Mesenchymal stem cell (in vitro differentiated cells and primary cell): ENCODE measurements around the gene BAHCC1.
A peak's percentile ranks its signal among the peaks of the same experiment; 100 is the strongest.

Experiments
- DNase-seq: peaks from one replicate; pipeline ENCODE4 v3.0.0-alpha.2; 2013
- H2AFZ ChIP-seq: one replicate; pipeline ENCODE4 v1.6.1; 2013; ENCODE audit warnings: low read depth, mild to moderate bottlenecking, control low read depth, inconsistent platforms, low read length, moderate library complexity
- H2AK5ac ChIP-seq: 2 replicates; pipeline ENCODE4 v1.6.1; 2013; ENCODE audit warnings: low read length, moderate library complexity, mild to moderate bottlenecking, inconsistent platforms; ENCODE audit not compliant: severe bottlenecking
- H2BK120ac ChIP-seq: one replicate; pipeline ENCODE4 v1.6.1; 2013; ENCODE audit warnings: low read depth, mild to moderate bottlenecking, inconsistent platforms, low read length, moderate library complexity
- H2BK12ac ChIP-seq, 2 experiments: one replicate each; pipeline ENCODE4 v1.6.1; 2013; ENCODE audit warnings: inconsistent platforms in 2 of 2, low read length in 2 of 2, mild to moderate bottlenecking in 2 of 2, moderate library complexity in 2 of 2, control low read depth in 1 of 2
- H2BK15ac ChIP-seq: one replicate; pipeline ENCODE4 v1.6.1; 2013; ENCODE audit warnings: mild to moderate bottlenecking, low read depth, inconsistent platforms; ENCODE audit not compliant: poor library complexity, severe bottlenecking
- H2BK5ac ChIP-seq: 2 replicates; pipeline ENCODE4 v1.6.1; 2013; ENCODE audit warnings: low read depth, mild to moderate bottlenecking, low read length, control low read depth, inconsistent platforms; ENCODE audit not compliant: poor library complexity, severe bottlenecking
- H3K14ac ChIP-seq, 2 experiments: one replicate each; pipeline ENCODE4 v1.6.1; 2013; ENCODE audit warnings: inconsistent platforms in 2 of 2, low read length in 2 of 2, control low read depth in 1 of 2, mild to moderate bottlenecking in 1 of 2, moderate library complexity in 1 of 2
- H3K18ac ChIP-seq, 2 experiments: one replicate each; pipeline ENCODE4 v1.6.1; 2013; ENCODE audit warnings: inconsistent platforms in 2 of 2, low read length in 2 of 2, control low read depth in 1 of 2, low read depth in 1 of 2, mild to moderate bottlenecking in 1 of 2
- H3K23ac ChIP-seq, 2 experiments: one replicate each; pipeline ENCODE4 v1.6.1; 2013; ENCODE audit warnings: inconsistent platforms in 2 of 2, low read length in 2 of 2, mild to moderate bottlenecking in 2 of 2, moderate library complexity in 2 of 2, control low read depth in 1 of 2
- H3K27ac ChIP-seq: 2 replicates; pipeline ENCODE4 v1.5.1; 2013; ENCODE audit warnings: mild to moderate bottlenecking, moderate library complexity, low read length, control low read depth, inconsistent platforms; ENCODE audit not compliant: poor library complexity, severe bottlenecking
- H3K27me3 ChIP-seq, 2 experiments: 2 replicates each; pipeline versions ENCODE4 v1.6.1 to v1.7.0; 2013; ENCODE audit warnings: low read length in 2 of 2, mild to moderate bottlenecking in 2 of 2, moderate library complexity in 2 of 2, control low read depth in 1 of 2, inconsistent platforms in 1 of 2; ENCODE audit not compliant: control insufficient read depth in 1 of 2, insufficient read depth in 1 of 2
- H3K36me3 ChIP-seq, 2 experiments: 2 replicates each; pipeline versions ENCODE4 v1.6.1 to v1.7.0; 2013; ENCODE audit warnings: low read length in 2 of 2, control low read depth in 1 of 2, inconsistent platforms in 1 of 2, low read depth in 1 of 2, mild to moderate bottlenecking in 1 of 2; ENCODE audit not compliant: insufficient read depth in 2 of 2, control insufficient read depth in 1 of 2
- H3K4ac ChIP-seq, 2 experiments: one replicate each; pipeline ENCODE4 v1.6.1; 2013; ENCODE audit warnings: inconsistent platforms in 2 of 2, low read length in 2 of 2, mild to moderate bottlenecking in 2 of 2, moderate library complexity in 2 of 2, control low read depth in 1 of 2, low read depth in 1 of 2
- H3K4me1 ChIP-seq: 2 replicates; pipeline ENCODE4 v1.6.1; 2013; ENCODE audit warnings: low read depth, low read length, control low read depth; ENCODE audit not compliant: control insufficient read depth, insufficient read depth
- H3K4me2 ChIP-seq: 2 replicates; pipeline ENCODE4 v1.6.1; 2013; ENCODE audit warnings: low read length, mild to moderate bottlenecking, inconsistent platforms; ENCODE audit not compliant: poor library complexity, severe bottlenecking
- H3K4me3 ChIP-seq, 2 experiments: 2 replicates each; pipeline versions ENCODE4 v1.5.1 to v1.7.0; 2013; ENCODE audit warnings: low read length in 2 of 2, mild to moderate bottlenecking in 2 of 2, control low read depth in 1 of 2, low read depth in 1 of 2; ENCODE audit not compliant: insufficient read depth in 1 of 2
- H3K79me1 ChIP-seq: replicated peaks from 2 replicates; pipeline ENCODE4 v1.6.1; 2013; ENCODE audit warnings: mild to moderate bottlenecking, control low read depth, low read length, inconsistent platforms; ENCODE audit not compliant: poor library complexity, severe bottlenecking
- H3K9ac ChIP-seq: 2 replicates; pipeline ENCODE4 v1.7.0; 2013; ENCODE audit warnings: mild to moderate bottlenecking, low read length, moderate library complexity
- H3K9me3 ChIP-seq: 2 replicates; pipeline ENCODE4 v1.7.0; 2013; ENCODE audit warnings: mild to moderate bottlenecking, low read length; ENCODE audit not compliant: control insufficient read depth
- H4K8ac ChIP-seq: one replicate; pipeline ENCODE4 v1.6.1; 2013; ENCODE audit warnings: inconsistent platforms, mild to moderate bottlenecking, low read length, moderate library complexity
- H4K91ac ChIP-seq: one replicate; pipeline ENCODE4 v1.6.1; 2013; ENCODE audit warnings: mild to moderate bottlenecking, low read length, inconsistent platforms
- WGBS: methylation state at CpG from one replicate; pipeline ENCODE4 v1.1.7; 2013; ENCODE audit warnings: mixed read lengths; 5-methylcytosine and 5-hydroxymethylcytosine counted together

The BAHCC1 gene

GRCh38 chr17:81411305-81411704 lies 16.0 kb downstream of the BAHCC1 start:
- no peak overlapping the region for H3K27ac ChIP-seq

GRCh38 chr17:81412490-81413093 lies 17.3 kb downstream of the BAHCC1 start:
- no peak overlapping the region for H2BK5ac ChIP-seq
- H3K27ac ChIP-seq = no peak overlapping the region
- WGBS = 60% methylated on average over 27 of the region's 29 CpGs
- peak overlapping the region in 1 of 2 experiments; percentile 66 for H3K14ac ChIP-seq
- peak overlapping the region; percentile 73 for H4K8ac ChIP-seq
- H2AK5ac ChIP-seq = no peak overlapping the region
- peak overlapping the region in 1 of 2 experiments; percentile 32 for H3K4ac ChIP-seq
- H3K36me3 ChIP-seq = peaks cover 0 to 54% of the 10 kb centered on the region in 2 experiments
- H2BK120ac ChIP-seq = no peak overlapping the region
- no peak overlapping the region for H2AFZ ChIP-seq
- H3K9ac ChIP-seq = no peak overlapping the region
- no peaks in the 10 kb centered on the region for H3K9me3 ChIP-seq
- peaks cover 63% of the 10 kb centered on the region for H3K79me1 ChIP-seq
- peak; percentile 51 for DNase-seq
- H3K23ac ChIP-seq = peak overlapping the region in 1 of 2 experiments; percentile 29
- peak overlapping the region; percentile 45 for H2BK15ac ChIP-seq
- no peaks in the 10 kb centered on the region for H3K27me3 ChIP-seq
- no peak overlapping the region for H3K4me3 ChIP-seq
- H4K91ac ChIP-seq = peak overlapping the region; percentile 16
- H2BK12ac ChIP-seq = peak overlapping the region in 1 of 2 experiments; percentile 47
- H3K4me2 ChIP-seq = no peak overlapping the region
- peak overlapping the region in 1 of 2 experiments; percentile 29 for H3K18ac ChIP-seq
- peaks cover 49% of the 10 kb centered on the region for H3K4me1 ChIP-seq

More at GRCh38 chr17:81411305-81411704, 16.0 kb downstream of the BAHCC1 start:
- Histone ChIP-seq H3K79me1 (peaks cover 67% of the 10 kb centered on the region), H3K14ac (no peak overlapping the region), H3K23ac (no peak overlapping the region), H3K9me3 (no peaks in the 10 kb centered on the region), H2AK5ac (no peak overlapping the region), H3K4me1 (peaks cover 61% of the 10 kb centered on the region), H3K27me3 (no peaks in the 10 kb centered on the region), H2BK12ac (no peak overlapping the region), H4K91ac (peak overlapping the region; percentile 43), H3K4me2 (no peak overlapping the region), H3K36me3 (peaks cover 0 to 48% of the 10 kb centered on the region in 2 experiments), H2BK15ac (no peak overlapping the region), H3K9ac (no peak overlapping the region), H2AFZ (no peak overlapping the region), H2BK120ac (no peak overlapping the region), H2BK5ac (no peak overlapping the region), H4K8ac (no peak overlapping the region), H3K4ac (no peak overlapping the region), H3K18ac (no peak overlapping the region), H3K4me3 (no peak overlapping the region)
- DNase-seq = no peak
- WGBS = 87% methylated on average over 7 of the region's 8 CpGs

- Histone ChIP-seq H2AFZ (no peak overlapping the region), H3K18ac (no peak overlapping the region), H3K4ac (no peak overlapping the region), H4K91ac (peak overlapping the region; percentile 65), H2BK120ac (no peak overlapping the region), H3K9me3 (no peaks in the 10 kb centered on the region), H3K4me1 (peaks cover 50% of the 10 kb centered on the region), H3K23ac (no peak overlapping the region), H2BK12ac (no peak overlapping the region), H3K4me2 (no peak overlapping the region), H3K27ac (no peak overlapping the region), H3K79me1 (peaks cover 59% of the 10 kb centered on the region), H4K8ac (no peak overlapping the region), H3K9ac (no peak overlapping the region), H3K4me3 (no peak overlapping the region), H2AK5ac (no peak overlapping the region), H2BK5ac (no peak overlapping the region), H3K14ac (peak overlapping the region in 1 of 2 experiments; percentile 66), H2BK15ac (no peak overlapping the region), H3K36me3 (peaks cover 0 to 58% of the 10 kb centered on the region in 2 experiments), H3K27me3 (no peaks in the 10 kb centered on the region)
- 94% methylated on average over 30 of the region's 30 CpGs for whole genome bisulfite sequencing
- DNase-seq = no peak
Measured at GRCh38 chr17:81413497-81414135, 18.4 kb downstream of the BAHCC1 start.

- Histone ChIP-seq H2BK15ac (peak overlapping the region; percentile 36), H3K79me1 (peaks cover 48% of the 10 kb centered on the region), H2AFZ (no peak overlapping the region), H2BK12ac (no peak overlapping the region), H2AK5ac (no peak overlapping the region), H3K4me1 (peaks cover 51% of the 10 kb centered on the region), H3K27me3 (no peaks in the 10 kb centered on the region), H3K4ac (no peak overlapping the region), H3K23ac (no peak overlapping the region), H2BK120ac (no peak overlapping the region), H3K9me3 (no peaks in the 10 kb centered on the region), H3K4me3 (no peak overlapping the region), H3K14ac (no peak overlapping the region), H4K8ac (no peak overlapping the region), H2BK5ac (no peak overlapping the region), H4K91ac (no peak overlapping the region), H3K4me2 (no peak overlapping the region), H3K36me3 (peaks cover 0 to 53% of the 10 kb centered on the region in 2 experiments), H3K18ac (no peak overlapping the region), H3K27ac (no peak overlapping the region), H3K9ac (no peak overlapping the region)
- 92% methylated on average over 39 of the region's 41 CpGs for WGBS
- no peak for DNase-seq
Measured at GRCh38 chr17:81414756-81415516, 19.7 kb downstream of the BAHCC1 start.
